Inflammatory macrophage treated with lipopolysaccharide for 4 hours (primary cell): ENCODE measurements around the gene OSBPL3.

Experiments
- DNase-seq: peaks from one replicate; pipeline ENCODE4 v3.0.0-alpha.2; 2020

Gene OSBPL3

DNA sequence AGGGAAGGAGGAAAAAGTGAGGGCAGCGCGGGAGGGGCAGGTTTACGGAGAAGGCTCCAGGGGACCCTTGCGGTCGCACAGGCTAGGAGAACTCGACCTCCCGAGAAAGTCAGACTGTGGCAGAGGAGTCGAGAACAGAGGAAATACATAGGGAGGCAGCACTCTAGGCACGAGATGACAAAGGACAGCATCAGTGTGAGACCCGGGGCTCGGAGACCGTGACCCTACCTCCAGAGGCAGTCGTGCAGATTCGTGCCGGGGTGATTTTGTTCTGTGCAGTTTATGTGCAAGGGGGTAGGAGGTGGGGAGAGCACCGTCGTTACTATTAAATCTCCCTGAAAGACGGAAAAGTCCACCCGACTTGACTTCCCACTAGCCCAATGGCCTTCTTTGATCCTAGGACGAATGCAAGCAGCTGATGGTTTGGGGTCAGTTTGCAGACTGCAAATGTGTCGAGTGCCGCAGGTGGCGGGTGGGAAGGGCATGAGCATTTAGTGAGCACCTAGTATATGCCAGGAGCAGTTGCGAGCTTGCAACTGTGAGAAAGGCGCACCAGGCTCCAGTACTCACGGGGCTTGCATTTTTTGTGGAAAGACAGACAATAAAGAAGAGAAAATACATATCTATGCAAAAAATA, 674 bp upstream of the OSBPL3 start:
- DNase-seq, result no peak

DNA sequence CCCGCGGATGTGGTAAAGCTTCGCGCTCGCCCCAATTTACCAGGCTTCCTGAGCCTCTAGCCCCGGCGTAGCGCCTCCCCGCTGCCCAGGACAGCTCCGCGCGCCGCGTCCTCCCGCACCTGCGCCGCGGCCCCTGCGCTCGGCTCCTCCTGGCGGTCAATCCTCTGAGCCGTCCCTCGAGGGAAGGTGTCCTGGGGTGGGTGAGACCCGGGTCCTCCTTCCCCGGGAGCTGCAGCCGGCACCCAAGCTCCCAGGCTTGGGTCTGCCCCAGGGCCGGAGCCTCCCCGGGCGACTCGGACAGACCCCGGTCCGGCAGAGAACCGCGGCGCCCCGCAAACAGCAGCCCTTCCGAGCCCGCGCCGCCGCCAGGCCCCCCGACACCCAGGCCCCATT, 512 bp downstream of the OSBPL3 start:
- peak; percentile 48 for DNase-seq

DNA sequence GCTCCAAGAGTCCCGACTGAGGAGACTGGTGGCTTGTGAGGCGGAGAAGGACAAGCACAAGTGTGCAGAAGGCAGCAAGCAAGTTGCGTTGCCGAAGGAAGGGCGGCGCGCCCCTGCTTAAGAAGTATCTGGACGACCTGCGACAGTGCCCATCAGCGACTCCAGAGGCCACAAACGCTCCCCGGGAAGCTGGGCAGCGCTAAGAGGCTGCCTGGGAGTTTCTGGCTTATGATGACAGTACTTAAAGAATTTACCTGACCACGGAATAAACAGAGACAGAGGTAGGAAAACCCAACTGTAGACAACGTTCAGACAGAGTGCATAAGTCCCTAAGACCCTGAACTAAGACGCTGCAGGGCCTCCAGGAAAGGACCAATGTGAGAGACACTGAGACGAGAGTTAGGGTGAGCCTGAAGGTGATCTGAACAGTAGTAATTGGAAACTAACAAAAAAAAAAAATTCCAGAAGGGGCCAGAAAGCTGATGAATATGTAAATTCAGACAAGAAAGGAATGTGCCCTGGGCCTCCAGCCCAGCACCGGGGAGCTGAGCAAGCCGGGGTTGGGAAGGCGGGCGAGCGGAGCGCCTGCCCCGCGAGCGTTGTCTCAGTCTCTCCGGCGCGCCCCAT, 1.0 kb downstream of the OSBPL3 start:
- DNase-seq, result no peak

DNA sequence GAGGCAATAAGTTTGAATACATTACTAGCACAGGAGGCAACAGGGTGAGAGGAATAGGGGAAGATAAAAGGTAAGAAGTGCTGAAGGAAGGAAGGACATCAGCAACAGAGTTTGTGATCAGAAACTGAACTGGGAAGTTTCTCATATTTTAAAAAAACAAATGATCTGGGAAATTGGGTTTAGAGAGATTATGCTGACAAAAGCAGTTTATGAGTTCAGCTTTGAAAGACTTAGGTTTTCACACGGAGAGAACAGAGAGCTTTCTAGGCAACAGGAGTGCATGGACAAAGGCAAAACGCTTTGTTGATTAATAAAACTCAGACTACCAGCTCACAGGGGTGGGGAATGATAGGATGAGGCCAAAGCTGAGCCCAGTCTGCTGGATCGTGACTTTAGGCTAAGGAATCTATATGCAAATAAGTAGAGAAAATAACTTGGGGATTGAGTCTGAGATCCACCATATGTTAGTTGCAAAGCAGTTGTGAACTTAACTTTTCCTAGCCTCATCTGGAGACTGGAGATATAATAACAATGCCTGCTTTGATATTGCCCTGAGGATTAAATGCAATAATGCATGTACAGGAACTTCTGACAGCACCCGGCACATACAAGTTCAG, 4.2 kb downstream of the OSBPL3 start:
- DNase-seq, result no peak

DNA sequence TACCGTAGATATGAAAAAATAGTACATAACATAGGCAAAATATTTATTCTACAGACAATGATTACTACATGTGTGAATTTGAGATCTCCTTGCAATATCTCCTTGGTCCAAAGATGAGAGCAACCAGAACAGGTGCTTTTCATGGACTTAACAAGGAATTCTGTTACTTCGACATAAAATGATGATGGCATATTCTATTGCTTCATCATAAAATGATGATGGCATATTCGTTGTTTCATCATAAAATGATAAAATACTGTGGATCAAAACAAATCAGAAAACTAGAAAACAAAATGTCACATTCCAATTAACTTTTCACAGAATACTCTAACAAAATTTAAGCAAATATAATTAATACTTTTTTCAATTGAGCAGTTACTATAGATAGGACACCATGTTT, 4.8 kb downstream of the OSBPL3 start:
- DNase-seq, result no peak

DNA sequence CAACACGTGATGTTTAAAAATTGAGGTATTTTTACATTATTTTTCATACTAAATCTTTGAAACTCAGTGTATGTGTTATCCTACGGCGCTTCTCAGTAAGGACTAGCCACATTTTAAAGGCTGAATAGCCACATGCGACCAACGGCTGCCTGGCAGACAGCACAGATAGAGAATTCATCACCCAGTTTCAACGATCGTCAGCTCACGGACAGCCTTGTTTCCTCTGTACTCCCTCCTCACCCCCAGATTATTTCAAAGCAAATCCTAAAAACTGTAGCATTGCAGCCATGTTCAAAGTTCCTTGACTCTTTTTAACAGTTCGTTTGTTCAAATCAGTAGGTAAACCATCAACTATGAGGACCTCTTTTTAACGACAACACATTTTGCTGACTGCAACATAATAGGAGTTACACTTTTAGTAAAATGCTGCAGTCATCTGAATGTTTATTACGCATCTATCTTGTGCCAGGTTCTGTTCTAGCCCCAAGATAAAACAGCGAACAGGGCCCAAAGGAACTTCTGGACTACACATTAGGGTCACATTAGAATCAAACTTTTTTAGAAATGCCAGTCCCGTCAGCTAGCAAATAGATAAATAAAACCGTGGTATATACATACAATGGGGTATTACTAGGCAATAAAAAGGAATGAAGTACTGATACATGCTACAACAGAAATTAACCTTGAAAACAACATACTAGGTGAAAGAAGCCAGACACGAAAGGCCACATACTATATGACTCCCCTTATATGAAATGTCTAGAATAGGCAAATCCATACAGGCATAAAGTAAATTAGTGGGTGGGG, 5.7 kb downstream of the OSBPL3 start:
- DNase-seq, result no peak

DNA sequence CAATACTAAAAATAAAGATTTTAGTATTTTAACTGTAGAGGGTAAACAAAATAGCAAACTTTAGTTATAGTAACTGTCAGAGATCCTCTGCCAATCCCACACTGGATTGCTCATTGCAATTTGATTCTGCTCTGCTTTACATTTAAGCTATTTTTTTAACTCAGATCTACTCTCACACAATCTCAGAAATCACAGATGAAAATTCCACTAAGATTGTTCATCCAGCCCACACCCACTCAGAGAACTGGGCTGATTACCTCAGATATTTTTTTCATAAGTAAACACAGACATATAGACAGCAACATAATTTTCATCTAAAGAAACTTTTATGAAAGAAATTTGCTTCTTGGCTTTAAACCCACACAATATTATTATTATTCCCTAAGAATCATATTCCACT, 7.0 kb downstream of the OSBPL3 start:
- no peak for DNase-seq

DNA sequence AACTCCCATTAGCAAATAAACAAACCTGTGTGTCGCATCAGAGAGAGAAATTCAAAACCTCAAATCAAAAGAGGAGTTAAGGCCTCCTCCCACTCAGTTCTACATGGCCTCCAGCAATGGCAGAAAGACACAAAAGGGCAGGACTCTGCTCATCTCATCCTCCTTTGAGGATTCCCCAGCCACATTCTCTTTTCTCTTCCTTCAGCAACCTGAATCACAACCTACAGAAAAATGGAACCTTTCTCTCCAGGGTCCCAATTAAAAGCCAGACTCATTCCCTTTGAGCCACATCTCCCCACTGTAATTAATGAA, 7.9 kb downstream of the OSBPL3 start:
- no peak for DNase-seq

DNA sequence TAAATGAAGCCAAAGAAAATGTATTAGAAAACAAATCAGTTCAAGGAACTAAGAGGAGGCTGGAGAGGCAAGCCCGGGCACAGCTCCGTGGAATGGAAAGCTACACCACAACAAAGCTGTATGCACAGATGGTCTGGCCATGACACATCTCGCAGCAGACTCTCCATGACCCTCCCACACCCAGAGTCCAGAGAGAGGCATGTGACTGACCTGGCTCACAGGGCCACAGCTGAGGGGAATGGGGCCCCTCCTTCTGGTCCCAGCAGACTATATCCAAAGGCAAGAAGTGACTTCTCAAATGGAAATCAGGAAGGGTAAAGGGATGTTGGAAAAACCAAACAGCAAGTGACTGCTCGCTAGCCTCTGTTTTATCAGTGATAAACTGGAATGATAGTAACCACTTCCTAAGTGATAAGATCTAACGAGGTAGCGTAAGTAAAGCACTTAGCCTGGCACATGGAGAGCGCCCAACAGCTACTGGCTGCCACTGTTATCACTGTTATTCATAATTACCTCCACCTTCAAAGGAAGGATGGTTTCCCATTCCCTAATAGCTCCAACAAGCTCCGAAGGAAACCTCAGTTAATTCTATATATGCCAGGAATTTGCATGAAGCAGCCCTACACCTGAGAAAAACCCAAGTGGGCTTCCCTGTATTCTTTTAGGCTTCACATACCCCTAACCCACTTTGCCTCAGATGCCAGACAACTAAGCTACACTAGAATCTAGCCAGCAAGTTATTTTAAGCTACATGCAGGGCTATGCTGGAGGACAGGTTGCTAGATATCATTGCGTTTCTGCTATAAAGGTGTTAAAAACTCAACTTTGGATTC, 8.4 kb downstream of the OSBPL3 start:
- peak; percentile 46 for DNase-seq

DNA sequence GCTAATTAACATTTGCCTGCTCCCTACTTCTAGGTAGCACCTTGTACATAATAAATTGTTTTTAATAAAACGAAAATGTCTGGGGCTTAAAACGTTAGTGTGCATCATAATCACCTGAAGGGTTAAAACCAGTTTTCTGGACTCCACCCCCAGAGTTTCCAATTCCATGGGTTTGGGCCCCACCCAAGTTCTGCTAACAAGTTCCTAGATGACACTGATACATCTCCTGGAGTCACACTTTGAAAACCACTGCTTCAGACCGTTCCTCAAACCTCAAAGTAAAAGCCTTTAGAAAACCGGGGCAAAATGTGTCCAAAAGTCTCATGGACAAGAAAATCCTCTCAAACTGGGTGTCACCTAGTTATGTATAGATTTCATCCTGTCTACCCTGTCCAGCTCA, 9.3 kb downstream of the OSBPL3 start:
- no peak for DNase-seq

DNA sequence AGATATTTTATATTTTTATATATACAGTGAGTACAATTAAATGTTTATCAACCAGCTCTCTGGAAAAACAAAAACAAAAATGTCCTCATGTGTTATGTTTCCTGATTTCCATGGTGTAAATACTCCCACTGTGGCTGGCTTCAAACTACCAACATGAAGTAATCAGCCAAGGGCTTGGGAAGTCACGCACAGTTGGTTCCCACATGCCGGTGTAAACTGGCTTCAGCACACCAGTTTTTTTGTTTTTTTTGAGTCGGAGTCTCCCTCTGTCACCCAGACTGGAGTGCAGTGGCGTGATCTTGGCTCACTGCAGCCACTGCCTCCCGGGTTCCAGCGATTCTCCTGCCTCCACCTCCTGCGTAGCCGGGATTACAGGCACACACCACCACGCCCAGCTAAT, 11.8 kb downstream of the OSBPL3 start:
- peak; percentile 73 for DNase-seq

DNA sequence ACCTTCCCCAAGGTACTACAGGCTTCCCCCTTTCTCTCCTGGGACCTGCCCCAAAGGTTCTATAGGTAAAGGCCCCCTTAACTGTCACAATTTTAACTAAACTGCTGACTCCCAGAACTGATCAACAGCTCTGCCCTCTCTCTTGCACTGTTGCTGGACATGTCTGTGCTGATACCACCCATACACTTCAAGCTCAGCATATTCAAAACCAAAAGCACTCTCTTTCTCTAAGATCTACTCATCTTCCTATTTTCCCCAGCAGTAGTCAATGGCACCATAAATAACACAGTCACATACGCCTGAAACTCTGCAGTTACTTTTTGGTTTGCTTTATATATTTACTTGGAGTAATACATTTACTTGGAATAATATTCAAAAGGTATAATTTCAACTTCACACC, 12.3 kb downstream of the OSBPL3 start:
- DNase-seq, result peak; percentile 30

DNA sequence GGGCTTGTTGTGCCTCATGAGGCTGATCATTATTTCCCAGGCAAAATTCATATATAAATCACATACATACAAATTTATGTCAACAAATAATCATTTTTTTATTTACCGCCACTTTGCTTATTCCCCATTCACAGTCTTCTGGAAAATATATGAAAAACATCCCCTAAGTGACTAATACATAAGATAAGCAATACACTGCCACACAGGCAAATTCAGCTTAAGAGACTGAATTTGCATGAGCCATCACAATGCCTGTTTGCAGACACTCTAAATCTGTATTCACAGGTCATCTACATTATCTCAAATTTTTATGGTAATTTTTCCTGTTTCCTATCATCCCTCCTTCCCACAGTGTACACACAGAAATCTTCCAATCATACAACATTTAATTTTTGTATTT, 13.2 kb downstream of the OSBPL3 start:
- no peak for DNase-seq

DNA sequence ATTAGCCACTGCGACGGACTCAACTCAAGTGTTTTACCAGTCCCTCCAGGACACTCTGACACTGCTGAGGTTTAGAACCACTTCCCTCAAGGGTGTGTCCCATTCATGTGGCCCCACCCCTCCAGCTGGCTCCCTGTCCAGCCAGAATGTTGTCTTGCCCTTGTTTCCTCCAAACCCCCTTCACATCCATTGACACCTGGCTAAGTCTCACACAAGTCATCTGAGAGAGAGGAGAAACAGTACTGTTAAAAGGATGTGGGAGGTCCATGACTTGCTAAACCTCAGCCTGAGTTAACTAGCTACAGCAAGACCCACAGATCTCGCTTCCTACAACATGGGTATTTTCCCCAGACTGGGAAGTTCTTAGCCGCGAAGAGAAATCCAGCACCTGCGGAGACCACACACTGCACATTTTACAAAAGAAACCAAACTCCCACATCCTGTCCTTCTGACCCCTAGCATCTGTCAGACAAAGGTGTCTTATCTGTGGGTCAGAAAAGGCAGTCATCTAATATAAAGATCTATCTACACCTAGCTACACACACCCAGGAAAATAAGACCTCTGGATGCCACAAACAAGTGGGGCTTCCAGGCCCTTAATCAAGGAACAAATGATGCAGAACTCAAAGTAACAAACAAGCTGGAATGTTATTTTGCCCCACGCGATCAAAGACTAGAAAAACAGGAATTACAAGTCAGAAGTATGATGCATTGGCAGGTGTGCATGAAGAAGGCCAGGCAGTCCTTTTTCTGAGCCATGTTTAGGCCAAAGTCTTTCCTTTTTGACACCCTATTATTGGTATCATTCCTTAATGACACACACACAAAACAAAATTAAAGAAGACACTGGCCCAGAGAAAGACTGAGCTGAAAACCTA, 13.9 kb downstream of the OSBPL3 start:
- DNase-seq, result peak; percentile 60

DNA sequence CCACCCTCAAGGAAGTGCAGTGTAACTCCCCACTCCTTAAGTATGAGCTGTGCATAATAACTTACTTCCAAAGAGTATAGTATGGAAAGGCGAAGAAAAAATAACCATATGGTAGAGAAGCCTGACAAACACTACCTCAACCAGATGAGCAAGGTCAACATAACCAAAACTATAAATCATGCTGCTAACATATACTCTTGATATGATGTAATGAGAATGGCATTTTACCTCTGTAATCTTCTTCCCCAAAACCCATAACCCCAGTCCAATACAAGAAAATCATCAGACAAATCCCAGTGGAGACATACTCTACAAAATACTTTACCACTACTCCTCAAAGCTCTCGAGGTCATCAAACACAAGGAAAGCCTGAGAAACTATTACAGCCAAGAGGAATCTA, 15.8 kb downstream of the OSBPL3 start:
- DNase-seq, result no peak

DNA sequence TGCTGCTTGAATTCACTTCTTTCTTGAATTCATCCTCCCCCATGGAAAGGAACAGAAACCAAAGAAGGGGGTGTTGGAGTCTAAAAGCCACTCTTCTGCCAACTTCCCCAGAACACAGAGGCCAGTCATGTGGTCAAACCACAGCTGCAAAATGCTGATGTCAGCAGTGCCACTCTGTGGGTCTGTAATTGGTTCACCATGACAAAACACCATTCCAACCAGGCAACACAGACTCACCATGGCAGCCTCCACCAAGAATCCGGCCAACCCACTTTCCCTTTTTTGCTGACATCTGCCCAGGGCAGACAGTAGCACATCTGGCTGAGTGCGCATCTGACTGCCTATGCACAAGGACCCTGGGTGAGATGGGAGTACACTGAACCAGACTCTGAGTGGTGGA, 16.8 kb downstream of the OSBPL3 start:
- peak; percentile 93 for DNase-seq

DNA sequence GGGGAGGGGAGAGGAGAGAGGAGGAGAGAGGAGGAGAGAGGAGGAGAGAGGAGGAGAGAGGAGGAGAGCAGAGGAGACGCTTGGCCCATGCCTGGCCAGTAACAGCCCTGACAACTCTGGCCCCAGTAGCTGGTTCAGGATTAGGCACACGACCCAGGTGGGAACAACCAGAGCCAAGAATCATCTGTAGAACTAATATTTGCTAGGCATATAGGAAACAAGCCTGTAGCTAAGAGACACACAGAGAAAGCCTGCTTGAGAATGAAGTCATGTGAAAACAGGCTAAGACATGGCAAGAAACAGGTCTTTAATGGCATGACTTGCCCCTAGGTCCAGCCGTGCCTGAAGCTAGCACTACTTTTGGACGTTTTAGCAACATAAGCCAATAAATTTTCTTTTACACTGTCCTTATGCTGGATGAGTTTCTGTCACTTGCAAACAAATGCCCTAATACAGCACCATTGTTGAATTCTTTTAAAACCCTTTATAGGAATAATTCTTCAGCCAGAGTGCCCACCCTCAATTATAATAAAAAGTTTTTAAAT, 17.5 kb downstream of the OSBPL3 start:
- no peak for DNase-seq

DNA sequence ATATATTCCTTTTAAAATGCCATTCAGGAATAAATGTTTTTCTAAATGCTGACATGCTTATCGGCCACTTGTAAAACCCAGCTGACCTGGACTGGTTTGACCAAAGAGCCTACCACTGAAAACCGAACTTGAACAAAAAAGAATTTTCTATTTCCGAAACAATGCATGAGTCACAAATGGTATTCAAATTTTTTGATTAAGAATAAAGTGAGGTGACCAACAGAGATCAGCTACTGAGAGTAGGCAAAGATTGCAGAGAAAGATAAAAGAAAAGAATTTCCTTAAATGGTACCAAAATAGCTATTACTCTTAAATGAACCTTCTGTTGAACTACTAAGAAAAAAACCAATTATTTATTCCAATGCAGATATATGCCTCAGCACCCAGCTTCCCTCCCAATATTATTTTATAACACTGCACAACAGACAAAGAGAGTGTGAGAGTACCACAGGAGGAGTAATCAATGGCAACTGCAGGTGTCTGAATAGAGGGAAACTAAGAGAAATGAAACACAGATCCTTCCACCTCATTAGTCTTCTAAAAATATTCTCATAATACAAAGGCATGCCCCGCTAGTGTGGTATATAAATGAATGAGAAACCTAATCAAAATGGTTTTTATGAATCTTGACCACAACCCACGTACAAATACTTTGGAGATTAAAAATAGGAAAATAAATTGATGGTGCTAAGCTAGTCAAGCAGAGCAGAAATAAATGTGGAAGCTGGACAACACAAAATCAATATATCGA, 20.1 kb downstream of the OSBPL3 start:
- no peak for DNase-seq

DNA sequence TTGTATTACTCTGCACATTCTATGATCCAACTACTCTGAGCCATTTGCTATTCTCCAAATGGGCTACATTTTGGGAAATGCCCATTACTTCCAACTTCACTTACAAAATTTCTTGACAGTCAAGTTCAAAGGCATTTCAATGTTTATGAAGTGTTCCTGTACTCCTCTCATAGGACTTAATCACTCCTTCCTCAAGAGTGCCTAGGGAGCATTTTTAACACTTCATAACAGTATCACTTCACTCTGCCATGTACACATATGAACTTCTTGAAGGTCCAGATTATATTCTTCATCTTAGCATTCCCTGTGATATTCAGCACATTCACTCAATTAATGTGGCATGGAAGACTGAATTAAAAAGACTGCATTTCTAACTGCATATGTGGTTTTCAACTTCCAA, 21.6 kb downstream of the OSBPL3 start:
- no peak for DNase-seq

DNA sequence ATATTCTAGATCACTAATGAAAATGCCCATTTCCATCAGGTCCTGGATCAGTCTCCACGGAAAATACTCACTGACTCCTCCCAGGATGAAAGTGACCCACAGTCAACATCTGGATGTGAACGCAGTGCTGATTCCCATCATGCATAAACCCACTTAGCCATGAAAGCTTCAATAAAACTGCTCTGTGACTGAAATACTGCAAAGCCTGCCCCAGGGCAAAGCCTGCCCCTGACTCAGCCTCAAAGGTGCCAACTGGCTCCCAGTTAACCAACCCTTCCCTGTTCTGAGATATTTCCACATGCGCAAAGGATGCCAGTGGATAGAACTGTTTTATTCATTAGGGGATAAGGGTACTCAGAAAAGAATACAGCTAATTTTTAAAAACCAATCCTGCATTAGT, 24.0 kb downstream of the OSBPL3 start:
- DNase-seq, result no peak

DNA sequence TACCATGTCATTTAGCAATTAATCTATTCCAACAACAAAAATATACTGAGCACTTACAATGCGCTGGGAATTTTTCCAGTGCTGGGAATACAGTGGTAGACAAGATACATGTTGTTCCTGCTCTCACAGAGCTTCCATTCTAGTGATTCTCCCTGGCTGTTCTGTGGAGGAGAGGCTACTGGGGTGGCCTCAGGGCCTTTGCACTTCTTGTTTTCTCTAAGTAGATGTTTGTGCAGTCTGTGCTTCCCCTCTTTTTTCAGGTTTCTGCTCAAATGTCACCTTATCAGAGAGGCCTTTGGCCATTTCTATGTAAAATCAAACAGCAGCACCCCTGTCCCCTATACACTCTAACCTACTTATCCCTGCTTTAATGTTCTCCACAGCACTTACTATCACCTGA, 24.7 kb downstream of the OSBPL3 start:
- no peak for DNase-seq
